Neural crest cell (in vitro differentiated cells): ENCODE data around the gene PTPN14. TPM values are rescaled to one million over a fixed set of nuclear protein-coding genes. Genes with fewer than 3 reads are reported as not detected.
A peak's percentile ranks its signal among the peaks of the same experiment; 100 is the strongest.

Source experiments
- DNase-seq: peaks from one replicate; pipeline ENCODE4 v3.0.0; 2021; ENCODE audit warnings: low read depth, mixed read lengths, low spot score
- H3K27ac Mint-ChIP-seq: one replicate; pipeline ENCODE4 v1.8.0; 2021; ENCODE audit warnings: mild to moderate bottlenecking, mixed read lengths; ENCODE audit not compliant: unreplicated experiment
- H3K27me3 Mint-ChIP-seq: 2 replicates; pipeline ENCODE4 v1.8.0; 2021; ENCODE audit warnings: low read depth, mild to moderate bottlenecking, mixed read lengths
- H3K36me3 Mint-ChIP-seq: 2 replicates; pipeline ENCODE4 v1.8.0; 2021; ENCODE audit warnings: low read depth, mild to moderate bottlenecking, mixed read lengths
- H3K4me1 Mint-ChIP-seq: 2 replicates; pipeline ENCODE4 v1.8.0; 2021; ENCODE audit warnings: mixed read lengths
- H3K4me3 Mint-ChIP-seq: one replicate; pipeline ENCODE4 v1.8.0; 2021; ENCODE audit warnings: mild to moderate bottlenecking, mixed read lengths
- H3K9me3 Mint-ChIP-seq: 2 replicates; pipeline ENCODE4 v1.8.0; 2021; ENCODE audit warnings: mixed read lengths
- CTCF ChIP-seq: fragments of 200-600 bp; sonication (generic); conservative IDR thresholded peaks from 2 replicates; pipeline ENCODE4 v1.5.0; 2021; ENCODE audit warnings: antibody characterized with exemption, mild to moderate bottlenecking
- total RNA-seq: library from RNA; stranded (reverse); gene quantifications from 2 replicates; pipeline ENCODE4 v1.2.1, GENCODE V29; 2021

PTPN14 gene
- total RNA-seq, 1 donor from 2014 or later: 21.4 TPM

- Mint-ChIP-seq H3K36me3 (peaks cover 9% of the 10 kb centered on the region), H3K27me3 (no peaks in the 10 kb centered on the region), H3K4me1 (peaks cover 18% of the 10 kb centered on the region)
Observed at GRCh38 chr1:214464445-214465287, 86.7 kb downstream of the PTPN14 start.

GRCh38 chr1:214463596-214463995, 87.8 kb downstream of the PTPN14 start:
- Mint-ChIP-seq H3K27me3 (no peaks in the 10 kb centered on the region), H3K27ac (no peak overlapping the region), H3K4me3 (no peak overlapping the region), H3K36me3 (peaks cover 9% of the 10 kb centered on the region), H3K9me3 (no peaks in the 10 kb centered on the region), H3K4me1 (peaks cover 18% of the 10 kb centered on the region)
- TF ChIP-seq CTCF: no peak
- no peak for DNase-seq

More at GRCh38 chr1:214464445-214465287, 86.7 kb downstream of the PTPN14 start:
- no peak for TF ChIP-seq CTCF
- H3K9me3 Mint-ChIP-seq: no peaks in the 10 kb centered on the region
- H3K27ac Mint-ChIP-seq: no peak overlapping the region
- no peak overlapping the region for H3K4me3 Mint-ChIP-seq
- no peak for DNase-seq

GRCh38 chr1:214462882-214463281, 88.5 kb downstream of the PTPN14 start:
- no peak for DNase-seq
- H3K9me3 Mint-ChIP-seq: no peaks in the 10 kb centered on the region
- H3K4me1 Mint-ChIP-seq: peaks cover 18% of the 10 kb centered on the region
- no peaks in the 10 kb centered on the region for H3K27me3 Mint-ChIP-seq
- H3K36me3 Mint-ChIP-seq: peaks cover 9% of the 10 kb centered on the region
- H3K27ac Mint-ChIP-seq: no peak overlapping the region
- no peak overlapping the region for H3K4me3 Mint-ChIP-seq
- TF ChIP-seq CTCF: no peak

GRCh38 chr1:214461305-214461704, 90.1 kb downstream of the PTPN14 start:
- no peak for DNase-seq
- no peaks in the 10 kb centered on the region for H3K27me3 Mint-ChIP-seq
- no peak overlapping the region for H3K27ac Mint-ChIP-seq
- no peak for TF ChIP-seq CTCF
- H3K4me1 Mint-ChIP-seq: peaks cover 18% of the 10 kb centered on the region
- H3K36me3 Mint-ChIP-seq: peaks cover 9% of the 10 kb centered on the region
- no peak overlapping the region for H3K4me3 Mint-ChIP-seq
- no peaks in the 10 kb centered on the region for H3K9me3 Mint-ChIP-seq

GRCh38 chr1:214460304-214460916, 91.0 kb downstream of the PTPN14 start:
- no peak for DNase-seq
- H3K4me1 Mint-ChIP-seq: peaks cover 19% of the 10 kb centered on the region
- H3K4me3 Mint-ChIP-seq: no peak overlapping the region
- no peak for TF ChIP-seq CTCF
- H3K27ac Mint-ChIP-seq: peak overlapping the region; percentile 79
- peaks cover 9% of the 10 kb centered on the region for H3K36me3 Mint-ChIP-seq
- H3K9me3 Mint-ChIP-seq: no peaks in the 10 kb centered on the region
- H3K27me3 Mint-ChIP-seq: no peaks in the 10 kb centered on the region
